Measurements from ENCODE around the gene TMOD3.

GRCh38 chr15:51878446-51879386 is 49.3 kb downstream of the TMOD3 start:
- TF ChIP-seq CTCF (conservative IDR thresholded peaks at IDR 0.05) = no peak
- TF ChIP-seq ZFX (IDR thresholded peaks at IDR 0.05) = no peak
